ENCODE data around the gene CCT7.
"Not testable (repeated sequence)": the region's sequence is repeated elsewhere in the genome, so short reads cannot be mapped to it uniquely, and the experiment has no call there.

CCT7 gene

DNA sequence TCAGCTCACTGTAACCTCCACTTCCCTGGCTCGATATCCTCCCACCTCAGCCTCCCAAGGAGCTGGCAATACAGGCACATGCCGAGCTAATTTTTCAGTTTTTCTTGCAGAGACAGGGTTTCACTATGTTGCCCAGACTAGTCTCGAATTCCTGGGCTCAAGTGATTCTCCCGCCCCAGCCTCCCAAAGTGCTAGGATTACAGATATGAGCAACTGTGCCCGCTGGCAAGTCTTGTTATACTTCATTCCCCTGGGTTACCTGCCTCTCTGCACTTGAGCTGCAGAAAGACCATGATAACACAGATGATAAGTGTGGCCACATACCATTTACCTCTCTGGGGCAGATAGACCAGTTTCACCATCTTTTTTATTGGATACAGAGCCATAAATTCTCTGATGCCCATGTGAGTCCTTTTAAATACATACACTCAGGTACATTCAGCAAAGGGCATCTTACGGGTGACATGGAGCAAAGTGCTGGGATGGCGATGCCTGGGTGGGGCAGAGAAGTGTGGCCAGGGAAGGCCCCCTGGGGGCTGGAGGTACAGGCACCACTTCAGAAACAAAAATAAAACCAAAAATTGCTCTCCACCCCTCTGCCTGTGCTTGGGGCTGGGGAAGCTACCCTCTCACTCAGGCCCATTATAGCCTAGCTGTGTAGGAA lies 20.4 kb downstream of the CCT7 start:
- no peak for DNase-seq (ENCODE audit: low read depth in 2 of 2)

DNA sequence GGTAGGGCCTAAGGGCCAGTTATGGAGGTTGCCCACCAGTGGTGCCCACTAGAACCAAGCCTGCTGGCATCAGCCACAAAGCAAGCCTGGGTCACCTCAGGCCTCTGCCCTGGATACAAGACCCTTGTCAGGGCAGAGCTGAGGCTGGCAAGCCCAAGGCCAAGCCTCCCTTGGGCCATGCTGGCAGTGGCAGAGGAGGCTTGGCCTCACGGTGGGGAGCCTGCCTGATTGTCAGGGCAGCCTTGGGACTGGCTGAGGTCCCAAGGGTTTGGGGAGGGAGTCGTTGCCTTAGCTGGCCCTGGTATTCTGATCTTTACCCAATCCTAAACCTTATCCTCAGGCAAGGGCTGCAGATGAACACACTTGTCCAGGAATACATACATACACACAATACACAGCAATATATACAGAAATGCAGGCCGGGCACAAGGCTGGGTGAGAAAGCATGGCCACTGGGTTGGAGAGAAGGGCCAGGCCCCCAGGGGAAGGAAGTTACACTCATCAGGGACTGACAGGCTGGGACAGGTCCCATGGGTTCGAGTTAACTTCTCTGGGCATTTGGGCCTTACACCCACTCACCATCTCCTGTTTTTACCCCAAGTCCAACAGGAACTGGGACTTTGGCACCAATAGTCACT lies 21.0 kb downstream of the CCT7 start:
- DNase-seq (ENCODE audit: low read depth in 2 of 2) = no peak

DNA sequence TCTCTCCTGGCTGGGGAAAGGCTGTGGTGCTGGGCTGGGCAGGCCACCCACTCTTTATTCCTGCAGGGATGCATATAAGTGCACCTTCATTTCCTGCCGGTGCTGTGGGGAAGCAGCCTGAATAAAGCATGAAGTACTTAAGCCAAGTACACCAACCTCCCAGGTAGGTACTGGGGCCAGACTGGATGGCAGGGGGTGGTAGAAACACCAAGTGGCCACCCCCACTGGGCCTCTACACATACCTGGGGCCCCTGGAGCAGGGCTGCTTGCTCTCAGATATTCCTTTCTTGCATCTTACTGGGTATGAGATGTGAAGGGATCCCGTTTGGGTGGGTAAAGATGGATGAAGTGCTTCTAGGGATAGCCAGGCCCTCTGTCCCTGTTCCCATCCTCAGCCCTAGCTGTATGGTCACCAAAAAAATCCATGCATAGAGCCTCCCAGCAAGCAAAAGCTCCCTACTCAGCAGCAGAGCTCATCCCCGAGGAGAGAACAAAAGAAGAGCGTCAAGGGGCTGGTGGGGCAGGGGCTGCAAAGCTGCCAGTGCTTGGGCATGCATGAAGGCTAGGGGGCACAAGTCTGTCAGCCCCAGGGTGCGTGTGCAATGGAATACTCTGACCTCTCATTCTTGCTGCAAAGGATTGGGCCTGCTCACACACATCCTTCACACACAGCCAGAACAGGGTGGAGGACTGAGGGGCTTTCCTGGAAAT lies 22.0 kb downstream of the CCT7 start:
- DNase-seq (ENCODE audit: low read depth in 2 of 2) = no peak

DNA sequence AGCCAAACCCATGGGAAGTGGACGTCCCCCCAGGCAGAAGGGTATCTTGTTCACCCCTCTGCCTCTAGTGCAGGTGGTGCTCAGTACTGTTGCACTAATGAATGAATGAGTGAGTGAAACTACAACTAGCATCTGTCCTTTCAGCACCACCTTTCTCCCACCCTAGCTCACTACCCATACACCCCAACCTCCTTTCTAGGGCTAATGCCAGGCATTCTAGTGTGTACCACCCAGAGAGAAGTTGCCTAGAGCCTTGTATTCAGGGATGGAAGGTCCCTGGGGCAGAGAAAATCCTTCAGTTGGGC lies 22.5 kb downstream of the CCT7 start:
- DNase-seq (ENCODE audit: low read depth in 2 of 2) = no peak

DNA sequence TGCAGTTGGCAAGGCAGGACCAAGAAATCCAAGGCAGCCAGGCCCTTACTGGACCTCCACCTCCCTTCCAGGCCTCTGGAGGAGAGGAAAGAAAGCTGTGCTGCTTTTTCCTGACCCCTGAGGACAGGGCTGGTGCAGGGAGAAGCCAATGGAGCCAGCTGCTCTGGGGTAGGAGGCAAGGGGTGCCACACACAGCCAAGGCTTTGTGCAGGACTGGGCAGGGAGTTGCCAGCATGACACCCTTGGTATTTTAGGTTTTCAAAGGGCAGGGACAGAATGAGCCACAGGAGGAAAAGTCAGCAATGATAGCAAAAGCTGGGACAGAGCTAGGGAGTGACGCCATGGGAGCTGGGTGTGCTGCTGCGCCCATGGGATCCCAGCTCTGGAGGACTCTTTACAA lies 22.9 kb downstream of the CCT7 start:
- DNase-seq (ENCODE audit: low read depth in 2 of 2) = no peak

DNA sequence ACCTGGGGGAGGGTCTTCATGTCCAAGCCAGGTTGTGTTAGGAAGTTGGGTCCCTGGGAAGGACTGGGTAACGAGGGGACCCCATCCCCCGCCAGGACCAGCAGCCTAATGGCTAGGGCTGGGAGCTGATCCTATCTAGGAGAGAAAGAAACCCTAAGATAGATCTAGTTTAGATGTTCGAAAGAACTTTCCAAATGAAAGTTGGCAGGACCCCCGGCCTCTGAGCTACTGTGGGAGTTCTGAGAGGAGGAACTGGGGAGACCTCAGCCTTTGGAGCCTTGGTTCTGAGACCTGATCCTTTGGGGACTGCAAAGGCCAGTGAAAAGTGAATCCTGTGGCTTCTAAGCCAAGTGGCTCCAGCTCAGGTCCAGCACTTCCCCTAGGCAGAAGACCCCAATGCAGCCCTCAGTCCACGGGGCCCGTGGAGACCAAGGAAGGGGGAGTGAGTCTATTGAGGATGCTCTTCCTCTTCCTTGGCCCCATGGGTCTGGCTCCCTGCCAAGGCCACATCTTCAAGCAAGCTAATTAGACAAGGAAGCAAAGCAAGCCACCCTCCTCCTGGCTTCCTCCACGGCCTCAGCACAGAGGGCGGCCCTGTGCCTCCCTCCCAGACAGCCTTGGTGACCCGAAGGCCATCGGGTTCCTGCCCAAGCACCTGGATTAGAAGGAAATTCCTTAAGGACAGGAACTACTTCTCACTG lies 23.5 kb downstream of the CCT7 start:
- no peak for DNase-seq (ENCODE audit: low read depth in 2 of 2)

DNA sequence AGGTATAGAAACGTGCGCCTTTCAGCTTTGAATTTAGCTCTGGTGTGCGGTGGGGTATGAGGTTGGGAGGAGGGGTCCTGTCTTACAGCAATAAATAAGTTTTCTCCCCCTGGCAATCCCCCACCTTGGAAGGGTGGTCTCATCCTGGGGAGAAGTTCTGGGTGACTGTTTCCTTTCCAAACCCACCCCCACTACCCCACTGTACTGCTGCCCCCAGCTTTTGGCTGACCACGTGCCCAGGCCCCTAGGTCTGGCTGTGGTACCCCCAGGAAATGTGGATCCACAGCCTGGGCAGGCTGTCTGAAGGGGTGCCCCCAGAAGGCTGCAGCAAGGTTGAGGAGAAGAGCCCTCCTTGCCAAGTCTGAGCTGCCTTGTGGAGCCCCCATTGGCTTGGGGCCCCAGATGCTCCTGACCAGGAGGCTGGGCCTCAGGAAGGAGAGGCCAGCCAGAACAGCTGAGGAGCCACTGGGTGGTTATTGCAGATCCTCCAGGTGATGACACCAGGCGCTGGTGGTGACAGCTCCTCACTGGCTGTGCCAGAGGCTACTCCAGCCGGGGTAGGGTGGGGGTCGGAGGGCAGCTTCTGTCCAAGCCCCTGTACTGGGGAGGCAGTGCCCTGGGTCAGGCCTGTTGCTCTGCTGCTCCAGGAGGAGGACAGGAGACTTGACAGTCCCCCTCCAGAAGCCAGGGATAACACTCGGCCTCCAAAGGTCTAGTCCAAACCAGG lies 24.2 kb downstream of the CCT7 start:
- DNase-seq (ENCODE audit: low read depth in 2 of 2) = no peak

DNA sequence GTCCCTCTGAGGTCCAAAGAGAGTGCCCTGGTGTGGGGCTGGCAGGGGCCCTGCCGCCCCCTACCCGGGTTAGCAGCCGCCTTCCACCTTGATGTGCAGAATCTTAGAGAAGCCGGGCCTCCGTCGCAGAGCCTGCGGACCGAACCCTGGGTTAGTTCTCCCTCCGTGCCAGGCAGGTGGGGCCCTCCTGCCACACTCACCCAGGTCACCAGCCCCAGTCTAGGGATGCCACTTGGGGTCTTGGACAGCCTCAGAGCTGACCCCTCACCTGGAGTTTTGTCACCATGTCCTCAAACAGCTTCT lies 24.8 kb downstream of the CCT7 start:
- DNase-seq (ENCODE audit: low read depth in 2 of 2) = no peak

DNA sequence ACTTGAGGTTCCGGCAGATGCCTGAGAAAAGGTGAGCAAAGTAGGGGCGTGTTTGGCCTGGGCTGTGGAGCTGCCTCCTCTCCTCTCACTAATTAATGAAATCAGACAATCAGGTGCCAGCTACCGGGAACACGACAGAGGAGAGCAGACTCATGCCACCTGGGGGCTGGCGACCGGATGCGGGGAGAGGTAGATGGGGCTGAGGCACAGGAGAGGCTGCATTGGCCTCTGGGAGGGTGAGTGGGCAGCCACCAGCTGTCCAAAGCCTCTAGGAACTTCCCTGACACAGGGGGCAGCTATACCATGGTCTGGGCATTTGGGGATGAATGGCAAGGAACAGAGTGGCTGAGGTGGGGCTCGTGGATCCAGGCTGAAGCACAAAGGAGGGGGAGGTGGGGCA lies 25.2 kb downstream of the CCT7 start:
- DNase-seq (ENCODE audit: low read depth in 2 of 2) = no peak

DNA sequence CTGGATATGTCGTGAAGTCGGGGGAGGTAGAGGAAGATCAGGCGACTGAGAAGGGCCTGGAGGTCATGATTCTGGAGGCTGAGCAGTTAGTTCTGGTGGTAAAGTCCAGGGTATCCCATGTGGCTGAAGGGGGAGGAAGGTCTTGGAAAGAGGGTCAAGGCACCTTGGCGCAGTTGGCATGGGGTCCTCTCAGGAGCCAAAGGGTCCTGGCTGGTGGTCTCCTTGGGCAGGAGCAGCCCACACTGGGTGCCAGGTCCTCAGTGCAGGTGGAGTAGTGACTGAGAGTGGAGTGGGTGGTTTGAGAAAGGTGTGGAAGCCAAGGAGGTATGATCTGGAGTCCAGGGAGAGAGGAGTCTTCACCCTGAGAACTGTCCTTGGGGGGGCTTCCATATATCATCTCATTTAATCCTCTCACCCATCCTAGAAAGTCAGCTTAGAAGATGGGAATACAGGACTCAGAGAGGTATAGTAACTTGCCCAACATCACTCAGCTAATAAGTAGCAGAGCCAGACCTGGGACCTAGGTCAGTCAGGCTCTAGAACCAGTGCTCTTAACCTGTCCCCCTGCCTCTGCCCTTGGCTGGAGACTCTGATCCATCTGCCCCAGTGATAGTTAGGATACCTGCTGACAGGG lies 25.7 kb downstream of the CCT7 start:
- no peak for DNase-seq (ENCODE audit: low read depth in 2 of 2)

DNA sequence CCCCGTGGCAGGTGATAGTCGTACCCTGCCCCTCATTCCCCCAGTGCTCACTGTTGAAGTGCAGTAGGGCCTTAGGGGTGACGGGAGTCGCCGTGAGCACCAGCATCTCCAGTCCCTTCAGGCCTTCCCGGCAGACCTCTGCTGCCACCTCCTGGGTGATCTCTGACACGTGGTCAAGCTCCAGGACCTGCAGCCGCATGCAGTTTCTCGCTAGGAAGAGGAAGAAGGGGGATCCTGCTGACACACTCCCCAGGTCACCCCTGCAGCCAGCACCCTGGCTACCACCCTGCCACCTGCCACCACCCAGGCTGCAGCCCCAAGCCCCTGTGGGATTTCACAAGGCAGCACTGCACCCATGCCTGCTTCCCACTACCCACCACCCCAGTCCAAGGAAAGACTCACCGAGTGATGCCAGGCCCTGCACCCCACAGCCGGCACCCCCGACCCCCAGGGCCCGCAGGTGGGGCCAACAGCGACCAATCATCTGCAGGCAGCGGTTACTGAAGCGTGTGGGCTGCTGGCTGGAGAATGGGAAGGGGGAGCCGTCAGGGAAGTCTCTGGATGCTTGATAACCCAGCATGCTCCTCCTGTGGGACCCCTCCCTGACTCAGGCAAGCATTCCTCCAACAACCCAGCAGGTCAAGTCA lies 26.4 kb downstream of the CCT7 start:
- DNase-seq (ENCODE audit: low read depth in 2 of 2) = no peak

DNA sequence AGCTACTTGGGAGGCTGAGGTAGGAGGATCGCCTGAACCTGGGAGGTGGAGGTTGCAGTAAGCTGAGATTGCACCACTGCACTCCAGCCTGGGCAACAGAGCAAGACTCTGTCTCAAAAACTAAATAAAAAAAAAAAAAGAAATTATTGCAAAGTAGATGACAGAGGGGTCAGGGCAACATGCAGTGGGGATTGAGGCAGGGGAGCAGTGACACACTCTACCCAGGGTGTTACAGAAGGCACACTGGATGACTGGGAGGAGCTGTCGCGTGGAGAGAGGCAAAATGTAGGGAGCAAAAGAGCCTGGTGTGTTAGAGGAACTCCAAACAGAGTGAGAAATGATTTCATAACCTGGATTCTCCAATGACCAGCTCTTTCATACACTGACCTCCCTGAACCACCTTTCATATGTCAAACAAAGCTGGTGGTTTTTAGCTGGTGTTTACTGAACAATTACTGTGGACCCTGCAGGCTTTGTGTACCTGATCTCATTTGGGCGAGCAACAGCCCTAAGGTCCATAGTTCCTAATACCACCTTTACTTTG lies 28.1 kb downstream of the CCT7 start:
- DNase-seq (ENCODE audit: low read depth in 2 of 2) = no peak

DNA sequence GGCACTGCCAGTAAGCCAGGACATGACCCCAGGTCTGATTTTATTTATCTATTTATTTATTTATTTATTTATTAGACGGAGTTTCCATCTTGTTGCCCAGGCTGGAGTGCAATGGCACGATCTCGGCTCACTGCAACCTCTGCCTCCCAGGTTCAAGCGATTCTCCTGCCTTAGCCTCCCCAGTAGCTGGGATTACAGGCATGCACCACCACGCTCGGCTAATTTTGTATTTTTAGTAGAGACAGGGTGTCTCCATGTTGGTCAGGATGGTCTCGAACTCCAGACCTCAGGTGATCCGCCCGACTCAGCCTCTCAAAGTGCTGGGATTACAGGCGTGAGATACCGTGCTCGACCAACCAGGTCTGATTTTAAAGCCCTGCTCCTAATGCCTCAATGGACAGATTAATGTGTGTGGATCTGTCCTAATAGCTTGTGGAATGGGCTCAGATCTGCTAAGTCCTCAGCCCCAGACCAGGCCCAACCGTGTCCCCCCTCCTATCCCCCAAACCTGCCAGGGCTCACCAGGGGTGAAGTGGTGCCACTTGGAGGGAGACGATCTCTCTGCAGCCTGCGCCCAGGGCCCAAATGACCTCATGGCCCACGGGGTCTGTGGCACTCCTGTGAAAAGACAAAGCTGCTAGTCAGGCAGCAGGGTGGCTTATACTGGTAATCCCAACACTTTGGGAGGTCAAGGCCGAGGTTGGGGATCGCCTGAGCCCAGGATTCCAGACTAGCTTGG lies 28.8 kb downstream of the CCT7 start:
- not testable (repeated sequence) for DNase-seq (ENCODE audit: low read depth in 2 of 2)

DNA sequence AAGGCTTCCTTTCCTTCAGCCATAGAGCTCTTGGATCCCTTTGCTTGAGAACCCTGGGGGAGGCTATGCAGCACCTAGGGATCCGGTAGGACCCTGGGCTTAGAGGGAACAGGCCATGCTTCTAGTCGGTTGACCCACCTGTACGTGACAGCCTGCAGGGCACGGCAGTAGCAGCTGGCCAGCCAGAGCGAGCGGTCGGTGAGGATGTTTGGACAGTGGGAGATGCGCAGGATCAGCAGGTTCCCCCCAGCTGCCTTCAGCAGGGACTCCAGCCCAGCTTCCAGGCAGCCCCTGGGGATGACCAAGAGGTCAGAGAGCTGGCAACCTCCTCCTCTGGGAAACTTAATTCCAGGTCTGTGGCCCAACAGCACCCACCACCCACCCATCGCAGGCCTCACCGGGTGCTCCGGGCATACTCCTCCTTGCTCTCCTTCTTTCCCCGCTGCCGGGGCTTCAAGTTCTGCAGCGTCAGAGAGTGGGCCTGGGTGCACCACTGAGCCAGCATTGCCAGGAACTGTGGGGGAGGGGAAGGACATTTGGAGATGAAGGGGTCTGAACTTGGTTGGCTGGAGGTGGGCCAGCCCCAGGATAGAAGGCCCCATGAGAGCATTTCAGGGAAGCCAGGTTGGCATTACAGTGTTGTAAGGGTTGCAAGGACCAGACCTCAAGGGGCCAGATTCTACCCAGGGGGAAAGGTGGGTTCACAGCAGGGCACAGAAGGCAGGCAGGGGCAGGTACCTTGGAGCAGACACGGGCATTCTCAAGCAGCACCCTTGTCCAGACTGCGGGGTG lies 29.6 kb downstream of the CCT7 start:
- no peak for DNase-seq (ENCODE audit: low read depth in 2 of 2)

DNA sequence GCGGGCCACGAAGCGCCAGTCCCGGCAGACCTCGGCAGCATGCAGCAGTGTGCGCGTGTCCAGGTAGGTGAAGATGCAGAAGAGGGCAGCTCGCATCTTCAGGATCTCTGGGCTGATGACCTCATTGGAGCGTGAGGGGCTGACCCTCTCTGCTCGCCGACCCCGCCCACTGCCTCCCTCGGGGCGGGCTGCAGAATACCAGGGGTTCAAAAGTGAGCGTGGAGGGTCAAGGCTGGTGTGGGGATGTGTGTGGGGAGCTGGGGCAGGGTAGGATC lies 30.2 kb downstream of the CCT7 start:
- no peak for DNase-seq (ENCODE audit: low read depth in 2 of 2)

DNA sequence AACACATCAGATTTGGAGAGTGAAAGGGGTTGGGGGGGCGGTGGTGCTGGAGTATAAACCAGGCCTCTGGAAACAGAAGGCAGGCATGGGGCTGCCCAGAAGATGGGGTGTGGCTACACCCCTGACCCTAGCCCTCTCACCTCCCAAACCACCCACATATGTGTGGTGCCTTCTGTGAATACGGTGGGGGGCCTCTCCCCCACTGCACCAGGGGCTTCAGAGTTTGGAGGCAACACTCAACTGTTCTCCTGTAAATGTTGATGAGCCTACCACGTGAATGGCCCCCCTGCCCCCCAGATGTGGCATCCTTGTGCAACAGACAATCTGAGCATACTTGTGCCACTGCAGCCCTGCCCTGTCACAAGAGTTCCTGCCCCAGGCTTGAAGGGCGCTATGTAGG lies 30.7 kb downstream of the CCT7 start:
- DNase-seq (ENCODE audit: low read depth in 2 of 2) = no peak

DNA sequence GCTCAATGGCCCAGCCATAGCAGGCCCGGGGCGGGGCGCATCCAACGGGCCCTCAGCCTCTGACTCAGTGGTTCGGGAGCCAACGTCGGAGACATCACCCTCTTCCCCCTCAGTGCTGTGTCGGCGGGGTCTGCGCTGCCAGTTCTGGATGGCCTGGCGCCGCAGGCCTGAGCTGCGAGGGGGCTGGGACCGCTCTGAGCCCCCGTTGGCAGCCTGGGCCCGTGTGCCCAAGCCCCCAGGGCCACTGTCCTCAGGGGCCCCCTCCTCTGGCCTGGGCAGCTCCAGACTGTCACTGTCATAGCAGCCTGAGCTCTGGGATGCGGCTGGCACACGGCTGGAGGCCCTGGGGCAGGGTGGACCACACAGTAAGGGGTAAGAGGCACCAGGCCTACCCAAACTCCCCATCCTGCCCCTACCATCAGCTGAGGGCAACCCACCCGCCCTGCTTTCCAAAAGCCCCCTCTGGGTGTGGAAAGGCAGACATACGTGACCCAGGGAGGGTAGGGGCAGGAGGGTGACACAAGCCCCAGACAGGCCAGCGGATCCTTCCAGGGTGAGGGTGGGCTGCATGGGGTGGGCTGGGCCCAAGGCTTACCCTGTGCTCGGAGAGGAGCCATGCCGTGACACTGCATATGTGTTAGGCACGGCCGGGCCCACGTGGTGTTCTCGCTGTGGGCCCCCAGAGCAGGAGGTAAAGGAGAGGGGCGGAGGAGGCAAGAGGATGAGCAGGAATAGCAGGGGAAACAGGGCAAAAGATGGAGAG lies 31.4 kb downstream of the CCT7 start:
- DNase-seq (ENCODE audit: low read depth in 2 of 2) = no peak

DNA sequence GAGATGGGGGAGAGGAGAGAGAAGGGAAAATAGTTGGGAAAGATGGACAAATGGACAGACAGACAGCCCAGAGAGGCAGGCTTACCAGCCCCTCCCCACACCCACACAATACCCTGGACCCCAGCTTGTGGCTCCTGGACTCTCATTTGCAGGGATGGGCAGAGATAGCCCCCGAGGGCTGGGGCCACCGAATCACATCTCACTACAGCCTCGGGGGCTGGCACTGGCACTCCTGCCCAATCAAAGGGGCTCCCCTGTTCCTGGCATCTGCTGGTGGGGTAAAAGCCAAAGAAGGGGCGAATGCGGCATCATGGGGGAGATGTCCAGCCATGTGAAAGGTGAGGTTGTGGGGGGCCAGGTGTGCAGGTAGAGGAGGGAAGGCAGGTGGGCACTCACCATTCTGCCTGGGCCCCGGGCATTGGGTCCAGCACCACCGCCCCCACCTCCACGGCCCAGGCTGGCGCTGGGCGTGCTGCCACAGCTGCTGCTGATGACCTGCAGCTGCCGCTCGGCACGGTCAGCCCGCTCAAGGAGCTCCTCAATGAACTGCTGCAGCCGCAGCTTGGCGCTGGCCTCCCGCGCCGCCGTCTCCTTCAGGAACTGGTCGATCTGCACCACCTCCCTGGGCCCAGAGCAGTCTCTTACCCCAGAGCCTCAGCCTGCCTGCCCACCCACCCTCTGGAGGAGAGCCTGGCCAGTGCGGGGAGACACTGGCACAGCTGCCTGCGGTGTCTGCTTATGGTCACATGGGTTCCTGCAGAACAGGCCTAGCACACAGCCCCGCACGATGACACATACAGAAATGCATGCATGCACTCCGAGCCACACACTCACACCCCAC lies 32.2 kb downstream of the CCT7 start:
- no peak for DNase-seq (ENCODE audit: low read depth in 2 of 2)
